ENCODE results near the gene PLEKHG3. TPM values are rescaled to one million over a fixed set of nuclear protein-coding genes. Genes with fewer than 3 reads are reported as not detected.

The PLEKHG3 gene
- polyA plus RNA-seq, 1 donor (not counting 4 experiments of a cell fraction or from before 2014, with no cell fraction given), result 71.0 TPM

DNA sequence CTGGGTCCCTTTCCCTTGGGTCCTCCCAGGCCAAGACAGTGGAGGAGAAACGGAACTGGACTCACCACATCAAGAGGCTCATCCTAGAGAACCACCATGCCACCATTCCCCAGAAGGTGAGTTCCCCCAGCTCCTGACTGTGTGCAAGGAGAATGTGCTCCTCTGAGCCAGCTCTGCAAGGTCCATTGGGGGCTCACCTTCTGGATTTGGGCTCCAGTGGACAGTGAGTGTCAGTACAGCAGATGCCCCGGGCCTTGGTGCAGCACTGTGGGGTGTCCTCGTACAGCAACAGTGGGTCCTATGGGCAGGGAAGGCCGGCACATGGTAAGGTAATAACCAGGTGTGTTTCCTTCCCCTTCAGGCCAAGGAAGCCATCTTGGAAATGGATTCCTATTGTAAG is 27.8 kb downstream of the PLEKHG3 start:
- peaks cover 70 to 77% of the 10 kb centered on the region in 2 experiments for H3K36me3 ChIP-seq (ENCODE audit: control insufficient read depth in 2 of 2, extremely low read depth in 1 of 2, insufficient read depth in 2 of 2, low read length in 2 of 2)
- peaks cover 15% of the 10 kb centered on the region for H3K4me1 ChIP-seq (ENCODE audit: control insufficient read depth, extremely low read depth, insufficient read depth, low read length)
- H3K27me3 ChIP-seq (ENCODE audit: control insufficient read depth, extremely low read depth, insufficient read depth, low read length), result no peaks in the 10 kb centered on the region
- no peak overlapping the region for H3K27ac ChIP-seq (ENCODE audit: control insufficient read depth, insufficient read depth, low read length)
- no peak overlapping the region for H3K4me3 ChIP-seq (ENCODE audit: control insufficient read depth in 2 of 3, extremely low read depth in 1 of 3, insufficient read depth in 2 of 3, low read depth in 1 of 3, low read length in 3 of 3)
- H3K9ac ChIP-seq (ENCODE audit: control insufficient read depth, extremely low read depth, insufficient read depth, low read length), result no peak overlapping the region
- peaks cover 10% of the 10 kb centered on the region for H4K20me1 ChIP-seq (ENCODE audit: control insufficient read depth, extremely low read depth, insufficient read depth, low read length)
- no peak for FAIRE-seq
- H3K79me2 ChIP-seq (ENCODE audit: control insufficient read depth, insufficient read depth, low read length), result peaks cover 84% of the 10 kb centered on the region
- H2AFZ ChIP-seq (ENCODE audit: control insufficient read depth, low read length), result no peak overlapping the region
- DNase-seq (ENCODE audit: low read depth, low spot score), result no peak
- H3K9me3 ChIP-seq (ENCODE audit: control insufficient read depth, low read depth, low read length), result no peaks in the 10 kb centered on the region
- H3K9me1 ChIP-seq (ENCODE audit: control insufficient read depth, extremely low read depth, insufficient read depth, low read length), result peaks cover 2% of the 10 kb centered on the region
- no peak overlapping the region for H3K4me2 ChIP-seq (ENCODE audit: control insufficient read depth, extremely low read depth, insufficient read depth, low read depth, low read length)
- TF ChIP-seq EZH2 (IDR thresholded peaks at IDR 0.05; ENCODE audit: low read length) (no peak), CTCF (optimal IDR thresholded peaks at IDR 0.05 in 1 of 3, IDR thresholded peaks at IDR 0.05 in 1 of 3, conservative IDR thresholded peaks at IDR 0.05 in 1 of 3; ENCODE audit: extremely low read depth in 1 of 3, insufficient read depth in 2 of 3, low read length in 3 of 3) (no peak)
- dilution Hi-C loops (cut with MboI; ENCODE audit: extremely low pct_ligation_motif_present, low sequenced_read_pairs), result no loop called here

DNA sequence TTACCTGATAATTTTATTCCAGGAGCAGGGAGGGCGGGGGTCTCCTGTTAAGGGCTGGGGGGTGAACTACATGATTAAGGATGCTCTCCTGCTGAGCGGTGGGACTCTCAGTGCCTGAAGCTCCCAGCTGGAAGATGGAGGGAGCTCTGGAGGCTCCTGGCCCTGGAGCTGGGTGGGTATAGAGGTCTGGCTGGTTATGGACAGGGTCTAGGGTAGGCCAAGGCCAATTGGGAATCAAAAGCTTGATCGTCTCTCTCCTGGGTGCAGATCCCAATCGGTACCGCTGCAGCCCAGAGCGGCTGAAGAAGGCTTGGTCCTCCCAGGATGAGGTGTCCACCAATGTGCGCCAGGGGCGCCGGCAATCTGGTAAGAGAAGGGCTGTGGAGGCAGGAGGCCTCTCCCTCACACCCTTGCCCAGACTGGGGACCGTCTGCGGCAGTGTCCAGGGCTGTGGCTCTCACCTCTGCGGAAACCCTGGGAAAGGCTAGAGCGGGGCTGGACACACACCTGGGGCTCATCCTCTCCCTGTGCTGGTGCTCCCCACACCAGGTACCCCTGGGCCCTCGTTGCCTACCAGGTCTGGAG is 28.4 kb downstream of the PLEKHG3 start:
- H3K4me2 ChIP-seq (ENCODE audit: control insufficient read depth, extremely low read depth, insufficient read depth, low read depth, low read length), result no peak overlapping the region
- H3K4me1 ChIP-seq (ENCODE audit: control insufficient read depth, extremely low read depth, insufficient read depth, low read length), result peaks cover 14% of the 10 kb centered on the region
- H3K9me3 ChIP-seq (ENCODE audit: control insufficient read depth, low read depth, low read length), result no peaks in the 10 kb centered on the region
- H3K9me1 ChIP-seq (ENCODE audit: control insufficient read depth, extremely low read depth, insufficient read depth, low read length), result peaks cover 2% of the 10 kb centered on the region
- H3K4me3 ChIP-seq (ENCODE audit: control insufficient read depth in 2 of 3, extremely low read depth in 1 of 3, insufficient read depth in 2 of 3, low read depth in 1 of 3, low read length in 3 of 3), result no peak overlapping the region
- no peak overlapping the region for H3K27ac ChIP-seq (ENCODE audit: control insufficient read depth, insufficient read depth, low read length)
- peaks cover 10% of the 10 kb centered on the region for H4K20me1 ChIP-seq (ENCODE audit: control insufficient read depth, extremely low read depth, insufficient read depth, low read length)
- no peak for TF ChIP-seq CTCF (optimal IDR thresholded peaks at IDR 0.05 in 1 of 3, IDR thresholded peaks at IDR 0.05 in 1 of 3, conservative IDR thresholded peaks at IDR 0.05 in 1 of 3; ENCODE audit: extremely low read depth in 1 of 3, insufficient read depth in 2 of 3, low read length in 3 of 3)
- TF ChIP-seq EZH2 (IDR thresholded peaks at IDR 0.05; ENCODE audit: low read length), result no peak
- H3K36me3 ChIP-seq (ENCODE audit: control insufficient read depth in 2 of 2, extremely low read depth in 1 of 2, insufficient read depth in 2 of 2, low read length in 2 of 2), result peaks cover 73 to 80% of the 10 kb centered on the region in 2 experiments
- peaks cover 82% of the 10 kb centered on the region for H3K79me2 ChIP-seq (ENCODE audit: control insufficient read depth, insufficient read depth, low read length)
- H3K9ac ChIP-seq (ENCODE audit: control insufficient read depth, extremely low read depth, insufficient read depth, low read length), result no peak overlapping the region
- no peak overlapping the region for H2AFZ ChIP-seq (ENCODE audit: control insufficient read depth, low read length)
- no peaks in the 10 kb centered on the region for H3K27me3 ChIP-seq (ENCODE audit: control insufficient read depth, extremely low read depth, insufficient read depth, low read length)
- FAIRE-seq, result no peak
- DNase-seq (ENCODE audit: low read depth, low spot score), result no peak
- dilution Hi-C loops (cut with MboI; ENCODE audit: extremely low pct_ligation_motif_present, low sequenced_read_pairs), result no loop called here

Data from keratinocyte (primary cell).